ENCODE data around the gene ZNF664. TPM values are rescaled to one million over a fixed set of nuclear protein-coding genes. Genes with fewer than 3 reads are reported as not detected.

ZNF664 gene
- total and polyA plus RNA-seq, 2 donors (not counting 1 experiment from before 2014, with no cell fraction given), result 14.3 to 47.1 TPM

GRCh38 chr12:124045671-124046455 is 72.8 kb downstream of the ZNF664 start:
- Histone ChIP-seq H3K36me3 (replicated peaks in 1 of 2; ENCODE audit: control extremely low read depth in 1 of 2, control insufficient read depth in 1 of 2, extremely low read depth in 1 of 2, insufficient read depth in 2 of 2, low read length in 1 of 2) (no peaks in the 10 kb centered on the region), H3K79me2 (ENCODE audit: control insufficient read depth, insufficient read depth, low read length) (no peaks in the 10 kb centered on the region), H4K20me1 (ENCODE audit: control insufficient read depth, insufficient read depth, low read length, poor library complexity, severe bottlenecking) (no peaks in the 10 kb centered on the region), H3K4me3 (ENCODE audit: control extremely low read depth in 1 of 5, extremely low read depth in 1 of 5, insufficient read depth in 1 of 5, low read depth in 2 of 5, low read length in 4 of 5) (no peak overlapping the region), H3K9ac (ENCODE audit: low read length) (no peak overlapping the region), H2AFZ (ENCODE audit: insufficient read depth, low read depth, low read length, poor library complexity, severe bottlenecking) (no peak overlapping the region), H3K27me3 (replicated peaks in 1 of 4; ENCODE audit: control extremely low read depth in 1 of 4, control insufficient read depth in 3 of 4, insufficient read depth in 4 of 4, low read length in 3 of 4) (no peaks in the 10 kb centered on the region), H3K4me2 (replicated peaks; ENCODE audit: low read depth, low read length, poor library complexity, severe bottlenecking) (no peak overlapping the region), H3K4me1 (ENCODE audit: control insufficient read depth in 2 of 2, insufficient read depth in 2 of 2, low read length in 2 of 2) (no peaks in the 10 kb centered on the region), H3K9me3 (ENCODE audit: control extremely low read depth in 1 of 3, control insufficient read depth in 2 of 3, insufficient read depth in 1 of 3, low read length in 2 of 3) (peaks cover 3 to 22% (median 16%) of the 10 kb centered on the region in 3 donors), H3K27ac (ENCODE audit: low read length in 2 of 2) (no peak overlapping the region)
- Mint-ChIP-seq H3K27ac (no peak overlapping the region), H3K4me3 (no peak overlapping the region), H3K9me3 (ENCODE audit: insufficient read depth) (peaks cover 17% of the 10 kb centered on the region), H3K4me1 (no peaks in the 10 kb centered on the region), H3K27me3 (no peaks in the 10 kb centered on the region)
- intact Hi-C loops (cut with micrococcal nuclease), result no loop called here
- TF ChIP-seq CTCF (IDR thresholded peaks at IDR 0.05) (no peak), EZH2 (IDR thresholded peaks at IDR 0.05; ENCODE audit: borderline replicate concordance, insufficient read depth, low read depth, low read length, poor library complexity, severe bottlenecking) (no peak)
- WGBS (ENCODE audit: insufficient coverage), result 90% methylated on average over 4 of the region's 5 CpGs
- ChIA-PET POLR2A (no interaction called here), CTCF (interaction anchor here (1.1 kb wide), 2 partner anchors 9 to 13 kb away, joined by 3 to 4 read pairs; no protein-coding TSS in a partner anchor)
- no peak for DNase-seq
- no peak for ATAC-seq (ENCODE audit: low read depth)

- Mint-ChIP-seq H3K4me1 (no peaks in the 10 kb centered on the region), H3K27ac (no peak overlapping the region), H3K4me3 (no peak overlapping the region), H3K9me3 (ENCODE audit: insufficient read depth) (peaks cover 17% of the 10 kb centered on the region), H3K27me3 (no peaks in the 10 kb centered on the region)
- H3K4me2 ChIP-seq (replicated peaks; ENCODE audit: low read depth, low read length, poor library complexity, severe bottlenecking), result no peak overlapping the region
- H3K79me2 ChIP-seq (ENCODE audit: control insufficient read depth, insufficient read depth, low read length), result no peaks in the 10 kb centered on the region
- H4K20me1 ChIP-seq (ENCODE audit: control insufficient read depth, insufficient read depth, low read length, poor library complexity, severe bottlenecking), result no peaks in the 10 kb centered on the region
- no peaks in the 10 kb centered on the region for H3K27me3 ChIP-seq (replicated peaks in 1 of 4; ENCODE audit: control extremely low read depth in 1 of 4, control insufficient read depth in 3 of 4, insufficient read depth in 4 of 4, low read length in 3 of 4)
- no peaks in the 10 kb centered on the region for H3K4me1 ChIP-seq (ENCODE audit: control insufficient read depth in 2 of 2, insufficient read depth in 2 of 2, low read length in 2 of 2)
- POLR2A ChIA-PET, result no interaction called here
- H3K9me3 ChIP-seq (ENCODE audit: control extremely low read depth in 1 of 3, control insufficient read depth in 2 of 3, insufficient read depth in 1 of 3, low read length in 2 of 3), result peaks cover 3 to 22% (median 16%) of the 10 kb centered on the region in 3 donors
- intact Hi-C loops (cut with micrococcal nuclease), result no loop called here
- no peak for ATAC-seq (ENCODE audit: low read depth)
- H3K4me3 ChIP-seq (ENCODE audit: control extremely low read depth in 1 of 5, extremely low read depth in 1 of 5, insufficient read depth in 1 of 5, low read depth in 2 of 5, low read length in 4 of 5), result no peak overlapping the region
- no peak overlapping the region for H3K9ac ChIP-seq (ENCODE audit: low read length)
- TF ChIP-seq EZH2 (IDR thresholded peaks at IDR 0.05; ENCODE audit: borderline replicate concordance, insufficient read depth, low read depth, low read length, poor library complexity, severe bottlenecking) (no peak), CTCF (IDR thresholded peaks at IDR 0.05) (no peak)
- H3K27ac ChIP-seq (ENCODE audit: low read length in 2 of 2), result no peak overlapping the region
- CTCF ChIA-PET, result interaction anchor here (1.0 to 1.1 kb wide), 3 partner anchors 9 to 720 kb away, joined by 3 to 4 read pairs (median 3); no protein-coding TSS in a partner anchor
- no peak overlapping the region for H2AFZ ChIP-seq (ENCODE audit: insufficient read depth, low read depth, low read length, poor library complexity, severe bottlenecking)
- no peaks in the 10 kb centered on the region for H3K36me3 ChIP-seq (replicated peaks in 1 of 2; ENCODE audit: control extremely low read depth in 1 of 2, control insufficient read depth in 1 of 2, extremely low read depth in 1 of 2, insufficient read depth in 2 of 2, low read length in 1 of 2)
- no peak for DNase-seq
Measured at GRCh38 chr12:124046456-124046740, 73.4 kb downstream of the ZNF664 start.
